HCT116 (cell line): ENCODE measurements around the gene CPNE9. TPM values are rescaled to one million over a fixed set of nuclear protein-coding genes. Genes with fewer than 3 reads are reported as not detected.

Experiments used
- ATAC-seq: fragments of 200-7000 bp; cut with Tn5 transposase; 2 replicates; pipeline ENCODE4 v1.9.1; 2020; ENCODE audit warnings: mild to moderate bottlenecking, moderate library complexity
- BruUV-seq: library from RNA; stranded (reverse); fragments of 400-500 nt; replicated peaks from 2 replicates; lab custom pipeline; 2021; lab: Mats Ljungman, UMichigan
- CTCF ChIA-PET: fragments of 300-600 bp; sonication (Branson Sonifier 250); formaldehyde crosslinking; loops from one replicate; lab custom pipeline; 2021; ENCODE audit warnings: antibody characterized with exemption; lab: Charles Lee
- POLR2A ChIA-PET: fragments of 300-600, 350-600 bp; sonication (Branson Sonifier 250); formaldehyde crosslinking; loops from one replicate; lab custom pipeline; 2021; ENCODE audit warnings: antibody characterized with exemption; lab: Charles Lee
- RAD21 ChIA-PET, 2 experiments: fragments of 300-600 bp; sonication (Branson Sonifier 250); formaldehyde crosslinking; loops; one replicate each; lab custom pipeline; 2023; ENCODE audit warnings: low total read pairs in 2 of 2; ENCODE audit not compliant: uncharacterized antibody in 2 of 2, unreplicated experiment in 2 of 2, low non-redundant PET in 1 of 2; lab: Charles Lee
- DNase-seq: peaks from one replicate; pipeline ENCODE4 v3.0.0-alpha.2; 2010; ENCODE audit warnings: low read depth, low spot score
- H2AFZ ChIP-seq: fragments of 200-600 bp; shearing (Covaris generic), sonication (generic); 2 replicates; pipeline ENCODE4 v1.6.1; 2017; ENCODE audit warnings: low read depth, mixed run types, mixed read lengths, antibody characterized with exemption, low read length; ENCODE audit not compliant: poor library complexity, severe bottlenecking
- H3K27ac ChIP-seq: 2 replicates; pipeline ENCODE4 v1.5.1; 2012; ENCODE audit warnings: low read depth, low read length
- H3K27me3 ChIP-seq: fragments of 200-600 bp; sonication (generic); 2 replicates; pipeline ENCODE4 v1.6.1; 2016; ENCODE audit warnings: mixed run types, low read length, mixed read lengths; ENCODE audit not compliant: insufficient read depth
- H3K36me3 ChIP-seq, 2 experiments: fragments of 200-500 bp in 1 of 2; fragments of 200-600 bp in 1 of 2; sonication (Bioruptor generic) in 1 of 2; sonication (generic) in 1 of 2; 2 replicates each; pipeline versions ENCODE4 v1.5.1 to v1.6.1; 2014 to 2016; ENCODE audit warnings: low read length in 2 of 2, inconsistent platforms in 1 of 2, mixed read lengths in 1 of 2, mixed run types in 1 of 2; ENCODE audit not compliant: insufficient read depth in 2 of 2, control insufficient read depth in 1 of 2
- H3K4me1 ChIP-seq, 2 experiments: fragments of 200-600 bp in 1 of 2; sonication (generic) in 1 of 2; 2 replicates each; pipeline versions ENCODE4 v1.5.1 to v1.6.1; 2012 to 2017; ENCODE audit warnings: low read length in 2 of 2, inconsistent platforms in 1 of 2, mild to moderate bottlenecking in 1 of 2, mixed read lengths in 1 of 2, mixed run types in 1 of 2, moderate library complexity in 1 of 2; ENCODE audit not compliant: insufficient read depth in 2 of 2, control insufficient read depth in 1 of 2
- H3K4me2 ChIP-seq: fragments of 200-600 bp; sonication (generic); 2 replicates; pipeline ENCODE4 v1.6.1; 2017; ENCODE audit warnings: mixed run types, low read length, mixed read lengths
- H3K4me3 ChIP-seq, 2 experiments: fragments of 200-600 bp in 1 of 2; sonication (generic) in 1 of 2; replicated peaks in 1 of 2; 2 replicates each; pipeline ENCODE4 v1.5.1; 2011 to 2016; ENCODE audit warnings: low read length in 2 of 2, control low read depth in 1 of 2, low read depth in 1 of 2, mild to moderate bottlenecking in 1 of 2, mixed read lengths in 1 of 2, mixed run types in 1 of 2
- H3K79me2 ChIP-seq: fragments of 200-600 bp; sonication (generic); 2 replicates; pipeline ENCODE4 v1.6.1; 2017; ENCODE audit warnings: mild to moderate bottlenecking, mixed run types, low read length, moderate library complexity, mixed read lengths; ENCODE audit not compliant: insufficient read depth
- H3K9ac ChIP-seq: fragments of 200-600 bp; sonication (generic); 2 replicates; pipeline ENCODE4 v1.6.1; 2016; ENCODE audit warnings: low read length, mixed read lengths
- H3K9me2 ChIP-seq: fragments of 200-600 bp; sonication (generic), shearing (Covaris generic); 2 replicates; pipeline ENCODE4 v1.6.1; 2017; ENCODE audit warnings: mixed run types, mild to moderate bottlenecking, moderate library complexity; ENCODE audit not compliant: insufficient read depth
- H3K9me3 ChIP-seq, 2 experiments: fragments of 200-500 bp in 1 of 2; fragments of 200-600 bp in 1 of 2; sonication (Bioruptor generic) in 1 of 2; sonication (generic) in 1 of 2; 2 replicates each; pipeline ENCODE4 v1.6.1; 2014 to 2017; ENCODE audit warnings: low read length in 2 of 2, mixed read lengths in 2 of 2, inconsistent platforms in 1 of 2, low read depth in 1 of 2, mild to moderate bottlenecking in 1 of 2, mixed run types in 1 of 2, moderate library complexity in 1 of 2; ENCODE audit not compliant: control insufficient read depth in 1 of 2, insufficient read depth in 1 of 2
- H4K20me1 ChIP-seq: fragments of 200-600 bp; sonication (generic), shearing (Covaris generic); 2 replicates; pipeline ENCODE4 v1.6.1; 2017; ENCODE audit warnings: mixed run types, mild to moderate bottlenecking, moderate library complexity; ENCODE audit not compliant: insufficient read depth
- ATF3 ChIP-seq: IDR thresholded peaks from 2 replicates; pipeline ENCODE4 v1.6.1; 2012
- CBX3 ChIP-seq: IDR thresholded peaks from 2 replicates; pipeline ENCODE4 v1.6.1; 2012; ENCODE audit warnings: low read depth
- CEBPB ChIP-seq: IDR thresholded peaks from 2 replicates; pipeline ENCODE4 v1.6.1; 2012; ENCODE audit warnings: low read depth
- EGR1 ChIP-seq: IDR thresholded peaks from 2 replicates; pipeline ENCODE4 v1.6.1; 2012; ENCODE audit warnings: low read depth
- EZH2phosphoT487 ChIP-seq: fragments of 200-600 bp; IDR thresholded peaks from 2 replicates; pipeline ENCODE4 v1.6.1; 2018; ENCODE audit warnings: antibody characterized with exemption, borderline replicate concordance
- POLR2A ChIP-seq: IDR thresholded peaks from 2 replicates; pipeline ENCODE4 v1.7.0; 2011; ENCODE audit warnings: borderline replicate concordance; ENCODE audit not compliant: insufficient read depth, insufficient read length; ENCODE audit errors: extremely low read depth
- REST ChIP-seq: IDR thresholded peaks from 2 replicates; pipeline ENCODE4 v1.6.1; 2012; ENCODE audit warnings: low read depth
- SRF ChIP-seq: IDR thresholded peaks from 2 replicates; pipeline ENCODE4 v1.6.1; 2012; ENCODE audit warnings: low read depth
- ZBTB33 ChIP-seq: IDR thresholded peaks from 2 replicates; pipeline ENCODE4 v1.6.1; 2011; ENCODE audit warnings: mild to moderate bottlenecking, low read length, moderate library complexity; ENCODE audit not compliant: insufficient replicate concordance; ENCODE audit errors: extremely low read depth
- ZFX ChIP-seq: fragments of 450-650 bp; IDR thresholded peaks from 2 replicates; pipeline ENCODE4 v1.6.1; 2017
- intact Hi-C: fragments of 100-400 bp; cut with micrococcal nuclease; formaldehyde crosslinking; loops from 2 replicates; pipeline ENCODE4 v1.10.0; 2022
- total RNA-seq: library from RNA; stranded (reverse); gene quantifications from one replicate; pipeline ENCODE4 v1.2.1, GENCODE V29; 2021; ENCODE audit not compliant: unreplicated experiment

CPNE9 gene
- total RNA-seq, 1 experiment from 2014 or later = 0.98 TPM

GRCh38 chr3:9692416-9692815, 11.2 kb upstream of the CPNE9 start:
- Histone ChIP-seq H3K27ac (no peak overlapping the region), H3K4me3 (no peak overlapping the region), H2AFZ (no peak overlapping the region), H3K9me3 (no peaks in the 10 kb centered on the region), H3K4me2 (no peak overlapping the region), H3K9ac (no peak overlapping the region), H3K4me1 (no peaks in the 10 kb centered on the region), H4K20me1 (no peaks in the 10 kb centered on the region), H3K9me2 (no peaks in the 10 kb centered on the region), H3K36me3 (peaks cover 5 to 8% of the 10 kb centered on the region in 2 experiments; a peak in 2 of 4 replicates)
- no TSS peak for BruUV-seq
- ATAC-seq = no peak
- intact Hi-C loops = no loop called here
- TF ChIP-seq EGR1 = no peak
- TF ChIP-seq SRF = no peak
- TF ChIP-seq, all 23 proteins: peak for 0
- no peak for DNase-seq
- H3K79me2 ChIP-seq = no peaks in the 10 kb centered on the region
- H3K27me3 ChIP-seq = no peaks in the 10 kb centered on the region
- ChIA-PET CTCF (no interaction called here), POLR2A (no interaction called here), RAD21 (no interaction called here)

GRCh38 chr3:9695345-9695744, 8.3 kb upstream of the CPNE9 start:
- H3K36me3 ChIP-seq = no peaks in the 10 kb centered on the region; a peak in 1 of 4 replicates
- H2AFZ ChIP-seq = no peak overlapping the region
- H4K20me1 ChIP-seq = no peaks in the 10 kb centered on the region
- no peaks in the 10 kb centered on the region for H3K9me3 ChIP-seq
- H3K9ac ChIP-seq = no peak overlapping the region
- ChIA-PET CTCF (no interaction called here), RAD21 (no interaction called here), POLR2A (interaction anchor here (0.6 kb wide), 1 partner anchor 86 kb away, joined by 4 read pairs; no protein-coding TSS in a partner anchor)
- no peaks in the 10 kb centered on the region for H3K79me2 ChIP-seq
- TF ChIP-seq ZBTB33 = no peak
- TF ChIP-seq ZFX = no peak
- TF ChIP-seq ATF3 = no peak
- TF ChIP-seq REST = no peak
- no peak for TF ChIP-seq CBX3
- TF ChIP-seq EZH2phosphoT487 = no peak
- no peak for TF ChIP-seq CEBPB
- TF ChIP-seq POLR2A = no peak
- no peaks in the 10 kb centered on the region for H3K4me1 ChIP-seq
- H3K9me2 ChIP-seq = no peaks in the 10 kb centered on the region
- DNase-seq = no peak
- ATAC-seq = no peak
- intact Hi-C loops = no loop called here
- H3K27me3 ChIP-seq = no peaks in the 10 kb centered on the region
- H3K27ac ChIP-seq = no peak overlapping the region
- no peak overlapping the region for H3K4me3 ChIP-seq
- BruUV-seq = no TSS peak
- H3K4me2 ChIP-seq = no peak overlapping the region
